ENCODE data around the gene FAM193B.

DNA sequence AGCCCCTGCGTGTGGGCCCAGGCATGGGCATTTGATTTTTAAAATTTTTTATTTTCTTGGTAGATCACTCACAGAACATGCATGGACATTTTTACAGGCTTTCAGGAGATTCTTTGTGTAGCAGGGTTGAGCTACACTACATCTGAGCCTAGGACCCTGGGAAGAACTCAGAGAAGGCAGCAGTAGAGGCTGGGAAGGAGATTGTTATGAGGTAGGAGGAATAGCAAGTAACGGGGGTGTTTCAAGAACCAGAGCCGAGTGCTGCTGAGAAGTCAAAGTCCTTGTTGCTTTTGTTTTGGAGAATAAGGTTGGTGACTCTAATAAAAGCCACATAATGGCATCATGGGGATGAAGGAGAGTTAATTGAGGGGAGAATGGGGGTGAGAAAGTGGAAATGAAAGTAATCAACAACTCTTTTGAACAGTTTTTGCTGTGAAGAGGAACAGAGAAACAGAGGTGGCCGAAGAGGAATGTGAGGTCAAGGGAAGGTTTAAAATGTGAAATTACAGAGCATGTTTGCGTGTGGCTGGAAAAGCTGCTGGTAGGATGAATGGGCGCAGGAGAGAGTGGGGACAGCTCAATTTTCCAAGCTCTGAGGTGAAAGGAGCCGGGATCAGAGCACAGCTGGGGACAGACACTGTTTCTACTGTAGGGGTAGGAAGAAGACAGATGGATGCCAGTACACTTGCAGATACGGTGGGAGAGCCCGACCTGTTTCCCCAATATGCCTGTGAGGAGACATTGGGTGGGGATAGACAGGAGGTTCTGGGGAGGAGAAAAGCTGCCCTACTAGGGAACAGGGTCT is 52.3 kb downstream of the FAM193B start:
- TF ChIP-seq POLR2A (IDR thresholded peaks at IDR 0.05; ENCODE audit: low read length), result no peak
- TF ChIP-seq GATA1 (IDR thresholded peaks at IDR 0.05; ENCODE audit: low read depth, low read length), result no peak

All from erythroblast (primary cell).